NCI-H2107 (cell line): Measurements from ENCODE around the gene SH3RF2.
"Not testable (repeated sequence)": the region's sequence is repeated elsewhere in the genome, so short reads cannot be mapped to it uniquely, and the experiment has no call there.

Source experiments
- DNase-seq: peaks from one replicate; lab custom pipeline; 2025; lab: John Stamatoyannopoulos, UW

The SH3RF2 gene, protein sequence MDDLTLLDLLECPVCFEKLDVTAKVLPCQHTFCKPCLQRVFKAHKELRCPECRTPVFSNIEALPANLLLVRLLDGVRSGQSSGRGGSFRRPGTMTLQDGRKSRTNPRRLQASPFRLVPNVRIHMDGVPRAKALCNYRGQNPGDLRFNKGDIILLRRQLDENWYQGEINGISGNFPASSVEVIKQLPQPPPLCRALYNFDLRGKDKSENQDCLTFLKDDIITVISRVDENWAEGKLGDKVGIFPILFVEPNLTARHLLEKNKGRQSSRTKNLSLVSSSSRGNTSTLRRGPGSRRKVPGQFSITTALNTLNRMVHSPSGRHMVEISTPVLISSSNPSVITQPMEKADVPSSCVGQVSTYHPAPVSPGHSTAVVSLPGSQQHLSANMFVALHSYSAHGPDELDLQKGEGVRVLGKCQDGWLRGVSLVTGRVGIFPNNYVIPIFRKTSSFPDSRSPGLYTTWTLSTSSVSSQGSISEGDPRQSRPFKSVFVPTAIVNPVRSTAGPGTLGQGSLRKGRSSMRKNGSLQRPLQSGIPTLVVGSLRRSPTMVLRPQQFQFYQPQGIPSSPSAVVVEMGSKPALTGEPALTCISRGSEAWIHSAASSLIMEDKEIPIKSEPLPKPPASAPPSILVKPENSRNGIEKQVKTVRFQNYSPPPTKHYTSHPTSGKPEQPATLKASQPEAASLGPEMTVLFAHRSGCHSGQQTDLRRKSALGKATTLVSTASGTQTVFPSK

DNA sequence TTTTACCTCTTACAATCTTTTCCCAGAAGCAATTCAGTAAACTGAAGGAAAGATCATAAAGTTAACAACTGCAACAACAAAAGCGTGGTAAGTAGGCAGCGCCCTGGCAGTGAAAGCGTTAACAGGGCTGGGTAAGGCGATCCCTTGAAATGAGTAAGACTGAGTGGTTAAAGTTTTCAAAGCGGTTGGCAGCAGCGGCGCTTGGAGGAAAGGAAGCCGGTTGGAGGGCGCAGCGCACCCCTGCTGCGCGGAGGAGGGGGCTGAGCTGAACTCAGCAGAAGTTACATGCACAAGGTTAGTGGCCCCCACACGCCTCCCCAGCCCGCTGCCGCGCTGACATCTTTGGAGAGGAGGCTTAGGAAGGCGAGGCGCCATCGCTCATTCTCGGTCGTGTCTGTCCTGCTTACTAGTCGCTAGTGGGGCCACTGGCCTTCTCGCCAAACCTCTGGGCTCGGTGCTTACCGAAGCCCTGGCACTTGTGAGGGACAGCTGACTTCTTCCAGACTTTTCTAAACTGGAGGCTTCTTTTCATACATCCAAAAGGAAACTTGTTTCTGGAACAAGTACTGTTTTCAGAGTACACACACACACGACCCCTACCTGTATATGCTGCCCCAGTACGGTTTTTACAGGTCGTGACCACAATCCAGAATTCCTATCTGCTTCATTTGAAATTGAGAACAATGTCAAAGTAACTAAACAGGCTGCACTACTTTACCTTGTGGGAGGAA is at the start of gene SH3RF2:
TSS of gene SH3RF2 (plus strand) at position 178 of the 731 bp plus-strand sequence. CDS start 1,351 bp downstream, outside the sequence.
- no peak for DNase-seq

DNA sequence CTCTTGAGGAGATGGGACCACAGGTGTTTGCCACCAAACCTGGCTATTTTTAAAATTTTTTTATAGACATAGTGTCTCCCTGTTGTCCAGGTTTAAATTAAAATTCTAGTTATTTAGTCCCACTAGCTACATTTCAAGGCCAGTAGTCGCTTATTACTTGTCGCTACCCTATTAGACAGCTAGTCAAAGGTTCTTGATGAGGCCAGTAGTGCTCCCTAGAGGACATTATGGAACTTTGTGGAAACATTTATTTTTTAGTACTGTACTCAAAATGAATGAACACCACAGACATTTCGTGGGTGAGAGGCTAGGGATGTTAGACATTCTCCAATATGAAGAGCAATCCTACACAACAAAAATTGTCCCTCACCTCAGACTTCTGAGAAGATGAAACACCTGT is 49.2 kb upstream of the SH3RF2 start:
- no peak for DNase-seq

DNA sequence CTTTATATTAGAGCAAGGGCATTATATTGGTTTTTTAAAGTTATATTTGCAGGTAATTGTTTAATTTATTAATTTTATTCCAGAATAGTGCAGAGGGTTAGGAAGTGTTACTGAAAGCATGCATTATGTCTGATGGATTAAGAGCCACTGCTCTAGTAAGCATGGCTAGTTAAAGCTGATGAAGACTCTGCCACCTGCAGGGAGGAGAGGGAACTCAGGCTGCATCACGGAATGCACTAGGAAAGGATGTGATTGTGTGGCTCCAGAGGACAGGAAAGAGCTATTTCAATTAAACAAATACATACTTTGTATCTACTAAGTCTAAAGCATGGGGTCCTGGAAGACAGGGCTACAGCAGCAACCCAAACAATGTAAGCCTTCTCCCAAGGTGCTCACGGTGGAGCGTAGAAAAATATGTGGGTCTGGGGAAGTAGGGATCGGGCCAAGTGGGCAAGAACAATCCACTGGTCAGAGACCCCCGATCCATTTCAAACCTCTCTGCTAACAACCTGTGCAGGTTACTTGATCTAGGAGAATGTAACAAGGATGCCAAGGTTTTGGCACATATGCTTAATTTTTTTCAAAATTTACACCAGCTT is 48.3 kb upstream of the SH3RF2 start:
- no peak for DNase-seq

GRCh38 chr5:145889611-145890010 is 46.8 kb upstream of the SH3RF2 start:
- DNase-seq: no peak

- not testable (repeated sequence) for DNase-seq
Measured at GRCh38 chr5:145891378-145891777, 45.0 kb upstream of the SH3RF2 start.

DNA sequence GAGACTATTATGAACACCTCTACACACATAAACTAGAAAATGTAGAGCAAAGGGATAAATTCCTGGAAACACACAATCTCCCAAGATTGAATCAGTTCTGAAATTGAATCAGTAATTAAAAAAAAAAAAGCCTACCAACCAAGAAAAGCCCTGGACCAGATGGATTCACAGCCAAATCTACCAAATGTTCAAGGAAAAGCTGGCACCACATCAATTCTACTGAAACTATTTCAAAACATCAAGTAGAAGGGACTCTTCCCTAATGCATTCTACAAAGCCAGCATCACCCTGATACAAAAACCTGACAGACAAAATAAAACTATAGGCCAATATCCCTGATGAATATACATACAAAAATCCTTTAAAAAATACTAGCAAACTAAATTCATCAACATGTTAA is 38.2 kb upstream of the SH3RF2 start:
- no peak for DNase-seq

DNA sequence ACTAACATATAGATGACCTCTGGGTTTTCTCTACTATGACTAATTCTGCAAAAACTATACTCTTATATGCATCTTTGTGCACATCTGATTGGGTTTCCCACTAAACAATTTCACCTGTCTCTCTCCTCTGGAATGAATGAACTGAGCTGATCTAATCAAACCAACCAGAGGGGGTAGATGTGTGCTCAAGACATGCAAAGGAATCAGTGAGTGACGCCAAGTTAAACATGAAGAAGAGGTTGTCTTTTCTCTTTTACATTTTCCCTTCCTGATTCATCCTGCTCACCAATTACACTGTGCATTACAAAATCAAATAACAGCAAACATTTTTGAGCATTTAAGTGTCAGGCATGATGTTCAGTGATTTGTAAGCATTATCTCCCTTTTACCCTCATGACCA is 34.0 kb upstream of the SH3RF2 start:
- DNase-seq: no peak

DNA sequence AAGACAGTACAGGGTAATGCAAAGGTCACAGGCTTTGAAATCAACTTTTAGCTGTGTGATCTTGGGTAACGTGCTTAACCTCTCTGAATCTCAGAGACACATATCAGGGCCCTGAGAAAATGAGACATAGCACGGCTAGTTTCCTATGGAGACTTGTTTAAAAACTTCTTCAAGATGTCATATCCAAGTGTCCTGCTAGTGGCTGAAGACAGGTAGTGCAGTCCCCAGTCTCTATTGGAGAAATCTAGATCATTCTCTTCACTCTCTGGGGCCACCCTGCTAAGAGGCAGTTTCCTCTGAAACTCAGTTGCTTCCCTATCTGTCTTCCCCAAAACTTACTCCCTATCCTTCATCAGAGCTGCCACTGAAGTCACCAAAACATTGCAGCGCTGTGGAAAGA is 33.3 kb upstream of the SH3RF2 start:
- no peak for DNase-seq

DNA sequence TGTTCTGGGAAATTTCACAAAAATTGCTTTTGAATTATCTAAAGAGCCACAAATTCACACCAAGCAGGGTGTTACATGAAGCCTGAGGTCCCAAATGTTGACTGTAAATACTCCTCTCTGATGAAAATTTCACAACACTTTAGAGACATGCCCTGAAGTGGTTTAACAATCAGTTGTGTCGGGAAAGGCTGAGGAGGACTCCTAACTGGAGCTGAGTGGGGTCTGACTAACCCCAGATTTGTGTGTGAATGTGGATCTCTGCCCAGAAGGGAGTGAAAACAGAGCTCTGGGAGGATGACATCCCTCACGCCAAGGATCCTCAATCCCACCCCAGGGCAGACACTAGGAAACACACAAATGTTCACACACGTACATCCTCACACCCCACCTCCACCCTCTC is 32.5 kb upstream of the SH3RF2 start:
- no peak for DNase-seq

DNA sequence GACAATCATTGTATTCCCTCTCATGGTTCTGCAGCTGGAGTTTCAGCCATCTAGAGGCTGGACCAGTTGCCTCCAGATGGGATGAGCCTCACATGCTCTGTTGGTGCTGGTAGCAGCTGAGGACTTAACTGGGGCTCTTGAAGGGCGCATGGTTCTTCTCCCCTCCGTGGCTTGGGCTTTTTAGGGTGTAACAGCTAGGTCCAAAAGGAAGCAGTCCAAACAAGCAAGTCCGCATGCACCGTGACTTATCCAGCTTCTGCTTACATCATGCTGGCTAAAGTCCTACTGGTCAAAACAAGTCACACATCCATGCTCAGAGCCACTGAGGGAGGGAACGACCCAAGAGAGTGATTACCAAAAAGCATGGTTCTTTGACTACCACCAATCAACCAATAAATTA is 31.6 kb upstream of the SH3RF2 start:
- DNase-seq: no peak

DNA sequence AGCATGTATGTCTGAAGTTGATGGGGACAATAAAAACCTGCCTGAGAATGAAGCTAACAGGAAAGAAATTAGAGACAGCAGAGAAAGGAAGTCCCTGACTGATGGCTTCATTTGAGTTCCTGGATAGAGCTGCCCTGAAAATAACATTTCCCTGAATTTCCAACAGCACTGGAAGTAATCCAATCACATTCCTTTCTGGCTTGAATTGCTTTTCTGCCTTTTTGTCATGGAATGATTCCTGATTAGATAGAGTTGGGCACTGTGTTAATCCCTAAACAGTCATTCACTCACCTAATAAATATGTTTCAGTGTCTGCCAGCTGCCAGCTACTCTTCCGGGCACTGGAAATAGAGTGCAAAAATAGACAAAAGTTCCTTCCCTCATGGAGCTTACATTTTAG is 30.0 kb upstream of the SH3RF2 start:
- no peak for DNase-seq

DNA sequence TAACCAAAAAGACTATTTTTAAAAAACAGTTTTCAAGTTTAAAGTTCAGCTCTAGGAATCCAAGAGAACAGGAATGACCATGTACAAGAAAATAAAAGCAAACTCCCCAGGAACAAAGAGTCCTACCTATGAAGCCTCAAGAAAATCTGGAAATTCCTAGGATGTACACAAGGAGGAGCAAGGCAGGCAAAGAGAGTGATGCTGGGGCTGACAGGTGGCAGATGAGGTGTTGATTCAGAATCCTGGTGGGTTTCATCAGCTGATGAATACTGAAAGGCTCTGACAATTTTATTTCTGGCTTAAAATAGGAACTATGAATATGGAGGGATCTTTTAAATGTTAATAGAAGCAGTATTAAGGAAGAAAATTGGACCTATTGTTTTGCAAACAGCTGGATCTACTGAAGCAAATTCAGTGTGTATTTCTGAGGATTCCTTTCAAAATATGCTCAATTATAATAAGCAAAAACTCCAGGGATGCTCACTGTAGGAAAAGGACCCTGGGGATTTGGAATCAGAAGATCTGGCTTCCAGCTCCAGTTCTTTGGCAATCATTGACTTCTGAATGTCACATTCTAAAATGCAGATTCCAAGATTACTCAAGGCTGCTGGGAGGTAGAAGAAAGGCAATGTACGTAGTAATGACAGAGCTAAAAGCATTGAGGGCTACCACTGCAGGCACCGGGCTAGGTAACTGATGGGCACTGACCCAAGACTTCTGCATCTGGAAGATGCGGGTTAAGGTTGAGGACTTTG is 28.0 kb upstream of the SH3RF2 start:
- no peak for DNase-seq

DNA sequence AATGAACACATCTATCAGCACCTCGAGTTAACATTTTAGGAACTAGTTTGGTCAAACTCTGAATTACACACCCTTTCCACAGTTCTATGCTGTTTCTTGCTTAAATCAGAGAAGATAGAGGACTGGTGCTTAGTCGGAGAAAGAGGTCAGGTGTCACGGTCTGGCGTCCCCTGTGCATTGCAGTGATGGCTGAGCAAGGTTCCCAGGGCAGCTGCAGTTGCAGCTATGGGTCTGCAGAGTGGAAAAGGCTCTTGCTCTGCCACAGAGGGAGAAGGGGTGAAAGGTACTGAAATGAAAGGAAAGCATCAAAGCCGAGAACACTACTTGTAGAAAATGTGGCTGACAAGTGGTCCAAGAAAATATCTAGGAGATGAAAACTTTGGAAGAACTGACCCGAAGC is 25.2 kb upstream of the SH3RF2 start:
- DNase-seq: no peak

- DNase-seq: no peak
Measured at GRCh38 chr5:145912019-145912418, 24.4 kb upstream of the SH3RF2 start.

DNA sequence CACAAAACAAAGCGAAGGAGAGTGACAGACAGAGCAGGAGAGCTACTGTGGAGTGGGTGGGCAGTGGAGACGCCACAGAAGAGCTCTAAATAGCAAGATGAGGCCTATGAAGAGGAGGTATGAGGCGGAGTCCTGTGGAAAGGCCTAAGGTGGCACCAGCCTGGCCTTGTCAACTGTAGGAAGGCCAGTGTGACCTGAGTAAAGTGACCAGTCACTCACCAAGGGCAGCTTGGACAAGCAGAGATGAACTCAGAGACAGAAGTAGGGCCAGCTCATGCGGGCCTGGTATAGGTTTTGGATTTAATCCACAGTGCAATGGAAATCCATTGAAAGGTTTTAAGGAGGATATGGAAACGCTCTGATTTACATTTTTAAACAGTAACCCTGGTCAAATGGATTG is 23.8 kb upstream of the SH3RF2 start:
- DNase-seq: no peak

- no peak for DNase-seq
Measured at GRCh38 chr5:145913701-145914100, 22.7 kb upstream of the SH3RF2 start.

DNA sequence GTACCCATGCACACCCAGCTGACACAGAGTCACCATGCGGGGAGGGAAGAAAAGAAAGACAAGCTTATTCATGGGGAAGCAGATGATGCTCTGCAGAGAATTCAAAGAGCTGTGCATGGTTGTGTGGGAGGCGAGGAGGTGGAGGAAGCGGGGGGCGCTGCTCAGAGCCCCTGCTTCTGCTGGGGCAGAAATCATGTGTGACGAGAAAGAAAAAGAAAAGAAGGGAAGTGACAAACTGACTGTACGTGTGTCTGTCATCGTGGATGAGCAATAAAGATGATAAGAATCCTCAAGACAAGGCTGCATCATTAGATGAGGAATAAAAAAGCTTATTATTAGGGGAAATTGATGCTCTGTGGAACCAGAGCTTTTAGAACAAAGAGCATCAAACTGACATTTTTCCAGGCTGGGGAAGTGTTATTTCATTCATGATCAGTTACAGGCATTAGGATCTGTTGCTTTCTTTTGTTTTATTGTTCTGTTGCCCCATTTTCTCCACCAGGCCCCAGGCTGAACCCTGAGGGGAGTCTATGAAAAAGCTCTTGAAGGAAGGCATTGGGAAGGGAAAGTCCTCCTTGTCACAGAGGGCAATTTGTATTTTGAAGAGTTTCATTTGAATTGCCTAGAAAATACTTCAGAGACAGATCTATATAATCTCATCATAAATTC is 20.3 kb upstream of the SH3RF2 start:
- DNase-seq: no peak

DNA sequence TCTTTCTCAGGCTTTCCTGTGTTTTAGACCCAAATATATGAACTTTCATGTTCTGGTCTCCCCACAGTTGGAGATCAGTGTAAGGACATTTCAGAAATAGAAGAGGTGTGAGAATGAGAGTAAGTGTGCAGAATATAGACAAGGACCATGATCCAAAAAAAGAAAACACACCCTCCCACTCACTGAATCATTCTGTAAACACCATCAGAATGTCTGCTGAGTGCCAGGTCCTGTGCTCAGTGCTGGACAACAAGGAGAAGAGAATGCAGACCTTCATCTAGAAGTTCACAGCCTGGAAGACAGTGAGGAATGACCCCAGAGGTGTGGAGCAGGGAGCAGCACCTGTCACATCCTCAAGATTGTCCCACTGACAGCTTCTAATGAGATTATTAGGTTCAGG is 19.1 kb upstream of the SH3RF2 start:
- DNase-seq: no peak

DNA sequence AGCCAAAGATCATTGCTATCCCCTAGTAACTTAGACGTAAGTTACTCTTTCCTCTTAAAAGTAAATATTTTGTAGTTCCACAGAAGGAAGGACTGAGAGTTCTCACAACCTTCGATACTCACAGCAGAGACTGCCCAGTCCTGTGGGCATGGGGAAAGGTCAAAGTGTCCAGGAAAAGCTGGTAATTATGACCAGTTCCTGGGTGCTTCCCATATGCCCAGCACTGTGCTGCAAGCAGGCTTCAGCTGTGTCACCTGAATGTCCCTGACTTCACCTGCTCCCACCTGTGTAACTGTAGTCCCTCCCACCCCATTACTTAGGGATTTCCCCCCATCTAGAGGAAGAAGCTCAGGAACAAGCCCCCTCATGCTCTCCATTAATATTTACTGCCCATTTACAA is 18.0 kb upstream of the SH3RF2 start:
- no peak for DNase-seq

DNA sequence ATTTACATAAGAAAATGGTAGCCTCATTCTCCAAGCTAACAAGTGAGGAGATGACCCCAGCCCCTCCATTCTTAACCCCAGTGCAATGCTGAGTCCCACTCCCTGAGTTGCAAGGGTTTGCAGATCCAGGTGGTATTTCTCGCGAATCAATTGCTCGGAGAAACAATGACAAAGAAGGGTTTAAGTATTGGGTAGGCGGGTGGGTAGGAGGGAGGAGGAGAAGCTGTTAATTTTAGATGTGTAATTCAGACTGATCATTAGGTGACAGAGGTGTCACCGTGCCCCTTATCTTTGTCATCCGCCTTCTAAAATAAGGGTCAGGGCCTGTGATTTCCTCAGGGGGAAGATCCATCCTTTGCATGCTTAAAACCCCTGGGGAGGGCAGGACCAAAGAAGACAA is 17.0 kb upstream of the SH3RF2 start:
- no peak for DNase-seq

DNA sequence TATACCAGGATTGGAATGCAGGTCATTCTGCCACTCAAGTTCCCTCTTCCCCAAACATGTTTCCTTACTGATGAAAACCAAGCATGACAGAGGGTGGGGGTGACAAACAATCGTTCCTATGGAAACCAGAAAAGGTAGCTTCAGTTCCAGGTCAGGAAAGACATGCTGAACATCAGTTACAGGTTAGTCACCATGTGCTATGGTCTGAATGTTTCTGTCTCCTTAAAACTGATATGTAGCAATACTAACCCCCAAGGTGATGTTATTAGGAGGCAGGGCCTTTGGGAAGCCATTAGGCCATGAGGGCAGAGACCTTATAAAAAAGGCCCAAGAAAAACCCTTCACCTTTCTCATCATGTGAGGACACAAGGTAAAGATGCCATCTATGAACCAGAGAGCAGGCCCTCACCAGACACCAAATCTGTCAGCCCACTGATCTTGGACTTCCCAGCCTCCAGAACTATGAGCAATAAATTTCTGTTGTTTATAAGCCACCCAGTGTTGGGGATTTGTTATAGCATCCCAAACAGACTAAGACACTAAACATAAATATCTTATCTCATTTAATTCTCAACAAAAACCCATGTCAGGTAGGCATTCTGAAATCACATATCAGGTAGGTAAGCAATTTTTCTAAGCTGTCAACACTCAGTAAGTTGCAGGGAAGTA is 15.7 kb upstream of the SH3RF2 start:
- no peak for DNase-seq
